HG03064 (cell line): ENCODE measurements around the gene MAP2K2.

ENCODE experiments used
- ATAC-seq: cut with Tn5 transposase; IDR thresholded peaks from one replicate; pipeline ENCODE4 v1.9.1; 2021; ENCODE audit warnings: low read depth; ENCODE audit not compliant: unreplicated experiment

Gene MAP2K2

GRCh38 chr19:4100647-4101495 is 23.1 kb downstream of the MAP2K2 start:
- ATAC-seq = no peak

GRCh38 chr19:4099041-4099764 is 24.7 kb downstream of the MAP2K2 start:
- ATAC-seq = no peak

- ATAC-seq = no peak
These were observed 25.4 kb downstream of the MAP2K2 start for GRCh38 chr19:4098493-4098892.

GRCh38 chr19:4097501-4097900 is 26.4 kb downstream of the MAP2K2 start:
- ATAC-seq = no peak

GRCh38 chr19:4096049-4096892 is 27.7 kb downstream of the MAP2K2 start:
- ATAC-seq = no peak

GRCh38 chr19:4095488-4095844 is 28.5 kb downstream of the MAP2K2 start:
- no peak for ATAC-seq

- ATAC-seq = no peak
These were observed 29.0 kb downstream of the MAP2K2 start for GRCh38 chr19:4094761-4095487.

GRCh38 chr19:4094291-4094690 is 29.6 kb downstream of the MAP2K2 start:
- ATAC-seq = no peak

- no peak for ATAC-seq
These were observed 30.2 kb downstream of the MAP2K2 start for GRCh38 chr19:4093643-4094175.

- ATAC-seq = no peak
These were observed 33.3 kb downstream of the MAP2K2 start for GRCh38 chr19:4090356-4091220.

- no peak for ATAC-seq
These were observed 34.0 kb downstream of the MAP2K2 start for GRCh38 chr19:4089946-4090345.

GRCh38 chr19:4089400-4089908 is 34.5 kb downstream of the MAP2K2 start:
- ATAC-seq = no peak

GRCh38 chr19:4088975-4089374 is 34.9 kb downstream of the MAP2K2 start:
- no peak for ATAC-seq

- ATAC-seq = no peak
These were observed 35.9 kb downstream of the MAP2K2 start for GRCh38 chr19:4087787-4088679.

- no peak for ATAC-seq
These were observed 37.5 kb downstream of the MAP2K2 start for GRCh38 chr19:4086411-4086867.

- ATAC-seq = no peak
These were observed 39.4 kb downstream of the MAP2K2 start for GRCh38 chr19:4084547-4084877.

GRCh38 chr19:4083677-4084546 is 40.0 kb downstream of the MAP2K2 start:
- ATAC-seq = no peak
